HepG2 (cell line): ENCODE data around the gene CISD2.

ENCODE experiments used
- CREB1 ChIP-seq, 2 experiments: fragments of 450-650 bp in 1 of 2; IDR thresholded peaks; 2 replicates each; pipeline ENCODE4 v1.6.1; 2016 to 2017; ENCODE audit warnings: control low read depth in 1 of 2, mild to moderate bottlenecking in 1 of 2, missing compliant biosample characterization in 1 of 2, missing genetic modification characterization in 1 of 2
- TBX2 ChIP-seq: sonication (generic); formaldehyde crosslinking; IDR thresholded peaks from 2 replicates; pipeline ENCODE4 v1.5.0; 2020; ENCODE audit warnings: missing genetic modification reagents, mild to moderate bottlenecking, borderline replicate concordance
- ZNF232 ChIP-seq: sonication (generic); formaldehyde crosslinking; IDR thresholded peaks from 2 replicates; pipeline ENCODE4 v1.4.0; 2020; ENCODE audit warnings: missing genetic modification reagents, borderline replicate concordance

- TF ChIP-seq CREB1 (IDR thresholded peaks at IDR 0.05) (no peak), CREB1 (CRISPR knock-in tag; IDR thresholded peaks at IDR 0.05) (no peak), TBX2 (no peak), ZNF232 (CRISPR knock-in tag) (no peak)
These were observed 891 bp downstream of the CISD2 start for GRCh38 chr4:102869569-102870197.
